Thyroid gland (tissue), 4 donors: ENCODE measurements around the gene OR13A1.

Source experiments
- POLR2A ChIP-seq, 2 donors: fragments of 450-650 bp; IDR thresholded peaks; one replicate each; pipeline ENCODE4 v1.6.1; 2017; ENCODE audit warnings: antibody characterized with exemption in 2 of 2, mild to moderate bottlenecking in 2 of 2, moderate library complexity in 1 of 2
- TF ChIP-seq, protein P1 (sequence below), 6 experiments: fragments of 200-600 bp in 3 of 6; fragments of 450-650 bp in 3 of 6; sonication (generic) in 3 of 6; IDR thresholded peaks; one replicate each; pipeline ENCODE4 v1.5.1; 2016 to 2019; ENCODE audit warnings: antibody characterized with exemption in 6 of 6, mild to moderate bottlenecking in 2 of 6, inconsistent platforms in 1 of 6, moderate library complexity in 1 of 6

DNA sequence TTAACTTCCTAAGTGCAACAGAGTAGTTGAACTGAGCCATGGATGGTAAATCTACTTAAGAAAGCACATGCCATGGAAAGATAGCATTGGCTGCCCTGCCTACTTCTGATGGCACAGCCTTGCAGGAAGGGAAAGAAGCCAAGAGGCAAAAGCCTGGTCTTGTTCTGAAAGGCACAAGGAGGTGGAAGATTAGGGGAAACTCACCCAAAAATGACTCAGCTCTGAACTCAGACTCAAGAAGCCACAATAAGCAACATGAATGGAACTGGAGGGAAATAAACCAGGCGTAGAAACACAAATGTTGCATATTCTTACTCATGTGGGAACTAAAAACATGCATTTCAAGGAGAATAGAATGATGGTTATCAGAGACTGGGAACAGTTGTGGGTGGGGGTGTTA lies 37.8 kb upstream of the OR13A1 start:
- no peak for TF ChIP-seq POLR2A (IDR thresholded peaks at IDR 0.05)
- TF ChIP-seq, protein P1, sequence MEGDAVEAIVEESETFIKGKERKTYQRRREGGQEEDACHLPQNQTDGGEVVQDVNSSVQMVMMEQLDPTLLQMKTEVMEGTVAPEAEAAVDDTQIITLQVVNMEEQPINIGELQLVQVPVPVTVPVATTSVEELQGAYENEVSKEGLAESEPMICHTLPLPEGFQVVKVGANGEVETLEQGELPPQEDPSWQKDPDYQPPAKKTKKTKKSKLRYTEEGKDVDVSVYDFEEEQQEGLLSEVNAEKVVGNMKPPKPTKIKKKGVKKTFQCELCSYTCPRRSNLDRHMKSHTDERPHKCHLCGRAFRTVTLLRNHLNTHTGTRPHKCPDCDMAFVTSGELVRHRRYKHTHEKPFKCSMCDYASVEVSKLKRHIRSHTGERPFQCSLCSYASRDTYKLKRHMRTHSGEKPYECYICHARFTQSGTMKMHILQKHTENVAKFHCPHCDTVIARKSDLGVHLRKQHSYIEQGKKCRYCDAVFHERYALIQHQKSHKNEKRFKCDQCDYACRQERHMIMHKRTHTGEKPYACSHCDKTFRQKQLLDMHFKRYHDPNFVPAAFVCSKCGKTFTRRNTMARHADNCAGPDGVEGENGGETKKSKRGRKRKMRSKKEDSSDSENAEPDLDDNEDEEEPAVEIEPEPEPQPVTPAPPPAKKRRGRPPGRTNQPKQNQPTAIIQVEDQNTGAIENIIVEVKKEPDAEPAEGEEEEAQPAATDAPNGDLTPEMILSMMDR (IDR thresholded peaks at IDR 0.05): no peak
